Parathyroid adenoma (tissue), 2 donors: ENCODE measurements around the gene MLNR.
A peak's percentile ranks its signal among the peaks of the same experiment; 100 is the strongest.

Source experiments
- H2AFZ ChIP-seq: fragments of 300-600 bp; sonication (generic); one replicate; pipeline ENCODE4 v1.7.0; 2017; ENCODE audit warnings: antibody characterized with exemption, mild to moderate bottlenecking
- H3K27ac ChIP-seq: fragments of 300-600 bp; sonication (generic); one replicate; pipeline ENCODE4 v1.7.0; 2017
- H3K27me3 ChIP-seq: fragments of 300-600 bp; sonication (generic); one replicate; pipeline ENCODE4 v1.7.0; 2017; ENCODE audit warnings: low read length; ENCODE audit not compliant: control insufficient read depth, insufficient read depth
- H3K36me3 ChIP-seq: fragments of 300-600 bp; sonication (generic); one replicate; pipeline ENCODE4 v1.7.0; 2017; ENCODE audit warnings: low read length; ENCODE audit not compliant: control insufficient read depth, insufficient read depth
- H3K4me1 ChIP-seq: fragments of 300-600 bp; sonication (generic); one replicate; pipeline ENCODE4 v1.7.0; 2017; ENCODE audit warnings: control low read depth
- H3K4me2 ChIP-seq: fragments of 300-600 bp; sonication (generic); one replicate; pipeline ENCODE4 v1.7.0; 2017; ENCODE audit warnings: low read length
- H3K4me3 ChIP-seq: fragments of 300-600 bp; sonication (generic); one replicate; pipeline ENCODE4 v1.7.0; 2017; ENCODE audit warnings: low read depth, low read length
- H3K79me2 ChIP-seq: fragments of 300-600 bp; sonication (generic); one replicate; pipeline ENCODE4 v1.7.0; 2017; ENCODE audit warnings: control low read depth
- H3K9ac ChIP-seq: fragments of 300-600 bp; sonication (generic); one replicate; pipeline ENCODE4 v1.7.0; 2017; ENCODE audit warnings: mild to moderate bottlenecking
- H3K9me3 ChIP-seq: fragments of 300-600 bp; sonication (generic); one replicate; pipeline ENCODE4 v1.7.0; 2017; ENCODE audit warnings: low read length; ENCODE audit not compliant: control insufficient read depth
- CTCF ChIP-seq: fragments of 300-600 bp; sonication (generic); IDR thresholded peaks from one replicate; pipeline ENCODE4 v1.7.0; 2017; ENCODE audit warnings: antibody characterized with exemption, mild to moderate bottlenecking
- donor health status: primary hyperparathyroidism.

Gene MLNR

GRCh38 chr13:49220036-49220855 lies at the start of gene MLNR:
Gene MLNR, plus strand, starts transcription at chr13:49220338. Its CDS starts 0 bp downstream, at chr13:49220338.
- no peak within 1 kb of the TSS for H3K4me3 ChIP-seq
- H3K4me1 ChIP-seq = no peaks in the 10 kb centered on the region
- H3K27me3 ChIP-seq = no peaks in the 10 kb centered on the region
- H3K79me2 ChIP-seq = no peaks in the 10 kb centered on the region
- peak within 1 kb of the TSS; percentile 60 for H2AFZ ChIP-seq
- H3K27ac ChIP-seq = no peak within 1 kb of the TSS
- no peak within 1 kb of the TSS for H3K9ac ChIP-seq
- no peak for TF ChIP-seq CTCF
- H3K4me2 ChIP-seq = peak within 1 kb of the TSS; percentile 31
- no peaks in the 10 kb centered on the region for H3K36me3 ChIP-seq
- H3K9me3 ChIP-seq = no peaks in the 10 kb centered on the region

- H3K36me3 ChIP-seq = no peaks in the 10 kb centered on the region
- no peak for TF ChIP-seq CTCF
- no peak overlapping the region for H3K27ac ChIP-seq
- no peak overlapping the region for H2AFZ ChIP-seq
- no peak overlapping the region for H3K4me2 ChIP-seq
- H3K27me3 ChIP-seq = no peaks in the 10 kb centered on the region
- no peaks in the 10 kb centered on the region for H3K9me3 ChIP-seq
- no peaks in the 10 kb centered on the region for H3K79me2 ChIP-seq
- H3K4me3 ChIP-seq = no peak overlapping the region
- no peak overlapping the region for H3K9ac ChIP-seq
- no peaks in the 10 kb centered on the region for H3K4me1 ChIP-seq
These were observed 48.8 kb upstream of the MLNR start for GRCh38 chr13:49171359-49171758.

- Histone ChIP-seq H3K9ac (no peak overlapping the region), H3K27ac (no peak overlapping the region), H3K4me1 (no peaks in the 10 kb centered on the region), H3K79me2 (no peaks in the 10 kb centered on the region), H3K27me3 (no peaks in the 10 kb centered on the region), H3K4me2 (no peak overlapping the region), H3K4me3 (no peak overlapping the region), H3K36me3 (no peaks in the 10 kb centered on the region), H2AFZ (no peak overlapping the region), H3K9me3 (no peaks in the 10 kb centered on the region)
- TF ChIP-seq CTCF = no peak
These were observed 36.3 kb upstream of the MLNR start for GRCh38 chr13:49183672-49184325.

- H3K27ac ChIP-seq = no peak overlapping the region
- H3K9ac ChIP-seq = no peak overlapping the region
- H3K79me2 ChIP-seq = no peaks in the 10 kb centered on the region
- no peak overlapping the region for H3K4me2 ChIP-seq
- no peaks in the 10 kb centered on the region for H3K4me1 ChIP-seq
- no peak overlapping the region for H3K4me3 ChIP-seq
- H3K36me3 ChIP-seq = no peaks in the 10 kb centered on the region
- TF ChIP-seq CTCF = no peak
- H2AFZ ChIP-seq = no peak overlapping the region
- no peaks in the 10 kb centered on the region for H3K27me3 ChIP-seq
- H3K9me3 ChIP-seq = no peaks in the 10 kb centered on the region
These were observed 35.5 kb upstream of the MLNR start for GRCh38 chr13:49184621-49185020.
